B cell (primary cell): ENCODE results near the gene ZNF574. TPM values are rescaled to one million over a fixed set of nuclear protein-coding genes. Genes with fewer than 3 reads are reported as not detected.
A peak's percentile ranks its signal among the peaks of the same experiment; 100 is the strongest.

Experiments
- ATAC-seq: fragments of 200-7000 bp; cut with Tn5 transposase; one replicate; pipeline ENCODE4 v1.10.0; 2021; ENCODE audit warnings: low read depth, mild to moderate bottlenecking, moderate number of reproducible peaks, moderate library complexity
- CTCF ChIA-PET: fragments of 350-600 bp; sonication (Branson Sonifier 250); formaldehyde crosslinking; loops from one replicate; lab custom pipeline; 2021; ENCODE audit warnings: antibody characterized with exemption, inconsistent platforms; lab: Charles Lee
- POLR2A ChIA-PET: fragments of 350-600 bp; sonication (Branson Sonifier 250); formaldehyde crosslinking; loops from one replicate; lab custom pipeline; 2021; ENCODE audit warnings: antibody characterized with exemption; lab: Charles Lee
- DNase-seq: peaks from one replicate; pipeline ENCODE4 v3.0.0; 2013
- H2AFZ ChIP-seq: 2 replicates; pipeline ENCODE4 v1.6.1; 2012; ENCODE audit warnings: mild to moderate bottlenecking, low read depth, low read length; ENCODE audit not compliant: insufficient read depth, poor library complexity, severe bottlenecking
- H3K27ac ChIP-seq, 2 donors: 1 replicate in 1 of 2; 2 replicates in 1 of 2; pipeline ENCODE4 v1.5.1; 2012 to 2013; ENCODE audit warnings: low read length in 2 of 2, mild to moderate bottlenecking in 2 of 2, moderate library complexity in 1 of 2
- H3K27me3 ChIP-seq, 4 experiments: fragments of 200-600 bp in 1 of 4; sonication (generic) in 1 of 4; replicated peaks in 1 of 4; 1 replicate in 2 of 4; 2 replicates in 2 of 4; pipeline versions ENCODE4 v1.6.1 to v1.7.0; 2013 to 2016; ENCODE audit warnings: low read length in 3 of 4, mild to moderate bottlenecking in 2 of 4, mixed read lengths in 1 of 4, moderate library complexity in 1 of 4; ENCODE audit not compliant: insufficient read depth in 4 of 4, control insufficient read depth in 3 of 4; ENCODE audit errors: control extremely low read depth in 1 of 4
- H3K36me3 ChIP-seq, 2 experiments: replicated peaks in 1 of 2; 1 replicate in 1 of 2; 2 replicates in 1 of 2; pipeline versions ENCODE4 v1.6.1 to v1.7.1; 2013; ENCODE audit warnings: low read length in 1 of 2; ENCODE audit not compliant: insufficient read depth in 2 of 2, control insufficient read depth in 1 of 2; ENCODE audit errors: control extremely low read depth in 1 of 2, extremely low read depth in 1 of 2
- H3K4me1 ChIP-seq, 2 donors: fragments of 200-600 bp in 1 of 2; sonication (generic) in 1 of 2; 1 replicate in 1 of 2; 2 replicates in 1 of 2; pipeline versions ENCODE4 v1.5.1 to v1.6.1; 2013 to 2017; ENCODE audit warnings: low read length in 2 of 2; ENCODE audit not compliant: control insufficient read depth in 2 of 2, insufficient read depth in 2 of 2
- H3K4me2 ChIP-seq: replicated peaks from 2 replicates; pipeline ENCODE3; 2012; ENCODE audit warnings: mild to moderate bottlenecking, low read depth, low read length; ENCODE audit not compliant: poor library complexity, severe bottlenecking
- H3K4me3 ChIP-seq, 5 experiments: fragments of 200-600 bp in 1 of 5; sonication (generic) in 1 of 5; 1 replicate in 3 of 5; 2 replicates in 2 of 5; pipeline versions ENCODE4 v1.5.1 to v1.7.0; 2011 to 2016; ENCODE audit warnings: low read length in 4 of 5, mild to moderate bottlenecking in 4 of 5, low read depth in 2 of 5, control low read depth in 1 of 5, moderate library complexity in 1 of 5; ENCODE audit not compliant: insufficient read depth in 1 of 5; ENCODE audit errors: control extremely low read depth in 1 of 5, extremely low read depth in 1 of 5
- H3K79me2 ChIP-seq: fragments of 200-600 bp; sonication (generic); one replicate; pipeline ENCODE4 v1.6.0; 2016; ENCODE audit warnings: low read length; ENCODE audit not compliant: control insufficient read depth, insufficient read depth
- H3K9ac ChIP-seq: fragments of 200-600 bp; sonication (generic); 2 replicates; pipeline ENCODE4 v1.6.1; 2017; ENCODE audit warnings: mild to moderate bottlenecking, low read length, moderate library complexity
- H3K9me3 ChIP-seq, 3 donors: one replicate each; pipeline versions ENCODE4 v1.6.1 to v1.7.1; 2013; ENCODE audit warnings: low read length in 2 of 3; ENCODE audit not compliant: control insufficient read depth in 2 of 3, insufficient read depth in 1 of 3; ENCODE audit errors: control extremely low read depth in 1 of 3
- H4K20me1 ChIP-seq: 2 replicates; pipeline ENCODE4 v1.6.0; 2012; ENCODE audit warnings: mild to moderate bottlenecking, low read length; ENCODE audit not compliant: insufficient read depth, control insufficient read depth, poor library complexity, severe bottlenecking
- H3K27ac Mint-ChIP-seq: one replicate; pipeline ENCODE4 v1.8.0; 2021; ENCODE audit warnings: mixed read lengths
- H3K27me3 Mint-ChIP-seq: one replicate; pipeline ENCODE4 v1.8.0; 2021; ENCODE audit warnings: mixed read lengths
- H3K4me1 Mint-ChIP-seq: one replicate; pipeline ENCODE4 v1.8.0; 2021; ENCODE audit warnings: mixed read lengths
- H3K4me3 Mint-ChIP-seq: one replicate; pipeline ENCODE4 v1.8.0; 2021; ENCODE audit warnings: mixed read lengths
- H3K9me3 Mint-ChIP-seq: one replicate; pipeline ENCODE4 v1.8.0; 2022; ENCODE audit warnings: mixed read lengths; ENCODE audit not compliant: insufficient read depth
- CTCF ChIP-seq: fragments of 200-600 bp; IDR thresholded peaks from one replicate; pipeline ENCODE4 v1.8.0; 2022; ENCODE audit warnings: antibody characterized with exemption, mild to moderate bottlenecking
- EZH2 ChIP-seq: IDR thresholded peaks from 2 replicates; pipeline ENCODE4 v1.6.1; 2012; ENCODE audit warnings: borderline replicate concordance, low read depth, mild to moderate bottlenecking, moderate library complexity, low read length; ENCODE audit not compliant: insufficient read depth, poor library complexity, severe bottlenecking
- WGBS: methylation state at CpG from one replicate; pipeline ENCODE4 v1.1.5; 2013; ENCODE audit warnings: missing lambda C conversion rate; ENCODE audit not compliant: insufficient coverage; 5-methylcytosine and 5-hydroxymethylcytosine counted together
- intact Hi-C: fragments of 100-400 bp; cut with micrococcal nuclease; formaldehyde crosslinking; loops from one replicate; pipeline ENCODE4 v1.10.0; 2022
- polyA plus RNA-seq: library from polyadenylated mRNA; depleted of rRNA; stranded (reverse); fragments of >200 nt; gene quantifications from 2 replicates; pipeline ENCODE4 v1.2.3, GENCODE V29; 2012
- total RNA-seq, 2 donors: library from RNA; stranded (reverse); fragments of 120-200 nt in 1 of 2; gene quantifications; 1 replicate in 1 of 2; 2 replicates in 1 of 2; pipeline versions ENCODE4 v1.2.3 to v1.2.4, GENCODE V29; 2013 to 2022

Gene ZNF574
- total and polyA plus RNA-seq, 2 donors (not counting 1 experiment from before 2014, with no cell fraction given) = 27.4 to 29.1 TPM

GRCh38 chr19:42111811-42112210, 35.8 kb downstream of the ZNF574 start:
- peaks cover 59% of the 10 kb centered on the region for H4K20me1 ChIP-seq

More at GRCh38 chr19:42111811-42112210, 35.8 kb downstream of the ZNF574 start:
- Histone ChIP-seq H3K4me1 (peaks cover 64 to 84% of the 10 kb centered on the region in 2 donors), H3K9ac (no peak overlapping the region), H3K27me3 (no peaks in the 10 kb centered on the region), H3K36me3 (peaks cover 0 to 73% of the 10 kb centered on the region in 2 experiments), H3K27ac (peak overlapping the region in 1 of 2 donors; percentile 79), H2AFZ (no peak overlapping the region), H3K4me2 (no peak overlapping the region), H3K9me3 (no peaks in the 10 kb centered on the region), H3K79me2 (peaks cover 68% of the 10 kb centered on the region), H3K4me3 (no peak overlapping the region)
- Mint-ChIP-seq H3K27ac (peak overlapping the region; percentile 44), H3K27me3 (no peaks in the 10 kb centered on the region), H3K4me3 (no peak overlapping the region), H3K4me1 (peaks cover 83% of the 10 kb centered on the region), H3K9me3 (no peaks in the 10 kb centered on the region)
- CTCF ChIA-PET = interaction anchor here (4.3 to 19.4 kb wide), 5 partner anchors 11 to 73 kb away, joined by 32 to 419 read pairs (median 150); partner anchors contain the start of gene POU2F2
- ATAC-seq (no peak), DNase-seq (no peak)
- TF ChIP-seq EZH2 (no peak), CTCF (no peak)
- POLR2A ChIA-PET = interaction anchor here (1.2 to 4.8 kb wide), 2 partner anchors 21 to 131 kb away, joined by 4 to 28 read pairs; partner anchors contain the start of genes GSK3A and POU2F2
- intact Hi-C loops = no loop called here
- WGBS = 90% methylated on average over 2 of the region's 3 CpGs
